ENCODE results near the gene WNK2.

WNK2 gene

DNA sequence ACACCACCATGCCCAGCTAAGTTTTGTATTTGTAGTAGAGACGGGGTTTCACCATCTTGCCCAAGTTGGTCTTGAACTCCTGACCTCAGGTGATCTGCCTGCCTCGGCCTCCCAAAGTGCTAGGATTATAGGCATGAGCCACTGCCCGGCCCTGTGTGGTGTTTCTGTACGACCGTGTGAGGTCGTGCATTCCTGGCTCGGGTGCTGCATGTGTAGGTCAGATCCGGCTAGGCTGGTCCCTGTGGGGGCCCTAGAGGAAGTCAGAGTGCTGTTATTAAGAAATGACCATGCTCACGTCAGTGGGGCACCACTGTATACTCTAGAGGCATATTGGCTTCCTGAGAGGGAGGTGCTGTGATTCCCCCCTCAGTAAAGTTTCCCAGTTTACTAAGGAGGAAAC is 13.7 kb downstream of the WNK2 start:
- no peak for FAIRE-seq
- no peak for DNase-seq (ENCODE audit: insufficient read length, low spot score)

- FAIRE-seq (no peak), DNase-seq (ENCODE audit: insufficient read length, low spot score) (no peak)
Measured at GRCh38 chr9:93198117-93198837, 14.3 kb downstream of the WNK2 start.

DNA sequence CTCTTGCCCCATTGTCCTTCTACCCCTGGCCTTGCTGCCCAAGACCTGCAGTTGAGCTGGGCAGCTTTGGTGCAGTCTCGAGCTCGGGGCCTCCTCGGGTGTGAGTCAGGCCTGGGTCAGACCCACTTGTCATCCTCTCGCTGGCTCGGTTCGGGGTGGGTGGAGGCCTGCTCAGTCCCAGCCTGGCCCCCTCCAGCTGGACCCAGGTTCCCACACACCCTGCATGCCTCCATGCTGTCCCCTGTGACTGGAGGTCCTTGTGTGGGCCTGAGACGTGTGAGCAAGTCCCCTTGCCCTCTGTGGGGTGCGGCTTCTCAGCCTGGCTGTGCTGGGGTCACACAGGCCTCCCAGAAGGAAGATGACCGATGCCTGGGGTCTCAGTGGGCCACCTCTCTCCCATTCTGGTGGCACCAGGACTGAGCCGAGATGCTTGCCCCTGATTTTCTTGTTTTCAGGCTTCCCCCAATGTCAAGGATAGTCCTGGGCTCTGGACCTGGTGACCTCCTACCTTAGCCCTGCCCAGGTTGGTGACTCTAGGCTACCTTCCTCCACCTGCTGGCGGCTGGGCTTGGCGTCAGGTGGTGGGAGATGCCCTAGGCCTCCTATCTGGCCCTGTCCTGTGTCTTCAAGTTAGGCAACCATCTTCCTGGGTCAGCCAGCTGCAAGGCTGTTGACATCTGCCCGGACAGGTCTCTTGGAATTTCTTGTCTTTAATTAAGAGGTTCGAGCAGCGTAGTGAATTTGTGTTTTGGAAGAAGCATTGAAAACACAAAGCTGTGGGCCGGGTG is 15.1 kb downstream of the WNK2 start:
- no peak for FAIRE-seq

DNA sequence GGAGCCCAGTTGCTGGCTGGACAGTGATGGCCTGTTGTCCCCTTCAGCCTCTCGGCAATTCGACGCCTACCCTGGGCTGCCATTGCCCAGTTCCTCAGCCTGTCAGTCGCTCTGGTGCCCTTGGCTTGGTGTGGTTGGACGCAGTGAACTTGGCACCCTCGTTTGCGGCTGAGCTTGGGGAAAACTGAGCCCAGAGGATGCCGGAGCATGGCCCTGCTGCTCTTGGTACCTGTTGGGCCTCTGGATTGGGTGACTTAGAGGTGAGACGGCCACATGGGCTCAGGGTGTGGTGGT is 16.5 kb downstream of the WNK2 start:
- FAIRE-seq (no peak), DNase-seq (ENCODE audit: insufficient read length, low spot score) (no peak)

More for the DNA sequence above, 15.1 kb downstream of the WNK2 start:
- no peak for DNase-seq (ENCODE audit: insufficient read length, low spot score)

DNA sequence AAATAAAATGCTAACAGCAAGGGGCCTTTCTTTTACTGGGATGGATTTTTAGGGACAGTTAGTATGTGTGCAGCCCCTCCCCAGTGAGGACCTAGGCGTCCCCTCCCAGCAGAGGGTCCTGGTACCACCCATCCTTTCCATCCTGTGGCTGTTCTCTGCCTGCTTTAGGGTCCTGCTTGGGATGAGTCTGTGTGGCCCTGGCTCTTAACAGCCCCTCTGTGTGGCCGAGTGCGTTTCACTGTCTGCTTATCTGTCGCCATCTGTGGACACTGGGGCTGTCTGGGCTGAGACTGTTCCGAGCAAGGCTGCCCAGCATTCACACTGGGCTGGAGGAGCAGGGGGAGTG is 17.0 kb downstream of the WNK2 start:
- FAIRE-seq (no peak), DNase-seq (ENCODE audit: insufficient read length, low spot score) (no peak)

DNA sequence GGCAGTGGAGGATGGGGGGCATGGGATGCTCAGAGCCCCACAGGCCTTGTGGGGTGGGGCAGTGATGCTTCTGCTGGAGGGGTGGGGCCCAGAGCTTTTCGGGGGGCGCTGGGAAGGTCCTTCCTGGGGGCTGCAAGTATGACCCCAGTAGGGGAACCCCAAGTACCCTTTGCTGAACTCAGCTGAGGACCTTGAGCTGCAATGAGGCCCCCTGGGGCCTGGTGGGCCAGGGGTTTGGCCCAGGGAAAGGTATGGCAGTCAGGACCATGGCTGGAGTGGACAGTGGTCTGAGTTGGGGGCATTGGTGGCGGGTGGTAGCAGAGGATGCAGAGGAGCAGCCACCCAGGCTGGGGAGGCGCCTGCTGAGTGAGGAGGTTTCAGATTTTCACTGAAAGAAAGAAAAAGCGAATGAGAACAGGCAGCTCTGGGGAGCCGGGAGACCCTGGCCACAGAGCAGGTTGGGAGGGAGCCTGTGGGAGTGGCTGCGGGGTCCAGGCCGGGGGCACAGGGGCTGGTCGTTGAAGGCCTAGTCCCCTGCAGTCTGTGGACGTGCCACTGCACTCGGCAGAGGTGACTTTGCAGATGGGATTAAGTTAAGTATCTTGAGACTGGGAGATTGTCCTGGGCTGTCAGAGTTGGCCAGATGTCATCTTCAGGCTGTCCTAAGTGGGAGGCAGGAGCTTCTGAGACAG is 19.2 kb downstream of the WNK2 start:
- no peak for DNase-seq (ENCODE audit: insufficient read length, low spot score)
- no peak for FAIRE-seq

- FAIRE-seq (no peak), DNase-seq (ENCODE audit: insufficient read length, low spot score) (no peak)
Measured at GRCh38 chr9:93203718-93204469, 20.0 kb downstream of the WNK2 start.

DNA sequence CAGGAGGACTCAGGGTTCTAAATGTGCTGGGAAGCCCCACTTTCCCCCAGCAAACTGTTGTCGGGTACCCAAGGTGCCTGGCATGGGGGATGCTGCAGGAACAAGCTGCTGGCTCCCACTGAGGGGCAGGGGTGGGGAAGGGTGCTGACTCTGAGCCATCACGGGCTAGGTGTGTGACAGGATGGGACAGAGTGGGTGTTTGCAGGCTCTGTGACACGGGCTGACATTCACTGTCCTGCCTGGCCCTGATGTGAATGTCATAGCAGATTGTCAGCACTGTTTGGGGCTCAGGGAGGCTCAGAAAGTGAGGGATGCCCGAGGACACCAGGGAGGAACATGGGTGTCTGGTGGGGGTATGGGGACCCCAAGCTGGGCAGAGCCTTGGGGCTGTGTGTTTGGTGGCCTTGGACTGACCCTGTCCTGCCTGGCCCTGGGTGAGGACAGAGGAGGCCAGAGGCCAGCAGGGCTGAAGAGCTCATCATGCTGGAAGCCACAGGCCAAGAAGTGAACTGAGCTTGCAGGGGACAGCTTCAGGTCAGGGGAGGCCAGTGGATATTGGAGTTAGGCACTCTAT is 20.6 kb downstream of the WNK2 start:
- no peak for DNase-seq (ENCODE audit: insufficient read length, low spot score)
- FAIRE-seq, result no peak

DNA sequence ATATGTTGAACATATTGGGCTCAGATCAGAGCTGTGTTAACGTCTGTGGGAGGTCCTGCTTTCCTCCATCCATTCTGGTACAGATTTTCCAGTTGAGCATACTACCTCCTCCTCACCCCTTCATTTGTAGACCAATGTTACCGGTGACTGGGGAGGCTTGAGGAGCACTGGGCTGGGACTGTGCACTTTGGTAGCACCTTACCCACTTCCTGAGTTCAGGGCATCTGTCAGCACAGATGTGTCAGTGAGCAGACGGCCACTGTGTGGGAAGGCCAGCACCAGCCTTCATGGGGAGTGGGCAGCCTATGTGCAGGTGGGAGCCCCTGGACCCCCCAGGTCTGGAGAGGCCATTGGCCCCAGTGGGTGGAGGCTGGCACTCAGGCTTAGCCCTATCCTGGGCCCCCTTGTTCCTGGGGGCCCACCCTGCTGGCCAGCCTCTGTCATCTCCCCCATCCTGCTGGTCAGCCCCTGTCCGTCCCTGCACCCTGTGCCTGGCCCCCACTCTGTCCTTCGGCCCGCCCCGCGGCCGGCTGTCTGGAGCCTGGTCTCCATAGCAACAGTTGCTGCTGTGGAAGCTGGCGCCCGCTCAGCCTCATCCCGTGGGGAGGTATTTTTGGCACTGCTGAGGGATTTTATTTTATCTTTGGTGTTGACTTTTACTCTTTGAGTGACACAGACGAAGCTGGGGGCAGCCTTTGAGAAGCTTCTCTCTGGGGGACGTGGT is 21.3 kb downstream of the WNK2 start:
- FAIRE-seq, result no peak
- no peak for DNase-seq (ENCODE audit: insufficient read length, low spot score)

GRCh38 chr9:93205896-93206575 is 22.1 kb downstream of the WNK2 start:
- FAIRE-seq, result no peak
- no peak for DNase-seq (ENCODE audit: insufficient read length, low spot score)

GRCh38 chr9:93206576-93207155 is 22.7 kb downstream of the WNK2 start:
- DNase-seq (ENCODE audit: insufficient read length, low spot score) (no peak), FAIRE-seq (no peak)

- DNase-seq (ENCODE audit: insufficient read length, low spot score), result no peak
Measured at GRCh38 chr9:93207326-93207814, 23.4 kb downstream of the WNK2 start.

GRCh38 chr9:93207860-93208734 is 24.2 kb downstream of the WNK2 start:
- DNase-seq (ENCODE audit: insufficient read length, low spot score), result no peak
- FAIRE-seq, result no peak

More at GRCh38 chr9:93207326-93207814, 23.4 kb downstream of the WNK2 start:
- FAIRE-seq, result no peak

DNA sequence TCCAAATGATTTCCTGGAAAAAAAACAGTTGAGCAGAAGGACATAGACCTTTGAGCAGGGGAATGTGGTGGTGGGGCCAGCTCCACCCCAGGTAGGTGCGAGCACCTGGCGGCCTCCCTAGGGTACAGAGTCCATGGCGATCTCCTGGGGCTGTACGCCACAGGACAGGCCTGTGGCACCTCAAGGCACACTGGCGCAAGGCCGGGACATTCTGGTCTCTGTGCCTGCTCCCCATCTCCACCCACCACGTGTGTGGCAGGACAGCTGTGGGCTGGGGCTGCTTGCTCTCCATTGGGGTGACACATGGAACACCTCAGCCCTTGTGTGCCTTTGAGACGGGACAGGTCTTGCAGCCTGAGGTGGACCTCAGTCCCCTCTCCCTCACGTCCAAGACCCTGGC is 25.2 kb downstream of the WNK2 start:
- DNase-seq (ENCODE audit: insufficient read length, low spot score) (no peak), FAIRE-seq (no peak)

GRCh38 chr9:93209576-93210323 is 25.8 kb downstream of the WNK2 start:
- FAIRE-seq, result no peak
- no peak for DNase-seq (ENCODE audit: insufficient read length, low spot score)

GRCh38 chr9:93210324-93210973 is 26.5 kb downstream of the WNK2 start:
- FAIRE-seq, result no peak

More at GRCh38 chr9:93210324-93210973, 26.5 kb downstream of the WNK2 start:
- no peak for DNase-seq (ENCODE audit: insufficient read length, low spot score)
